GM12873 (cell line): ENCODE data around the gene GTF3C1.

Source experiments
- TF ChIP-seq, protein P1 (sequence below): IDR thresholded peaks from 2 replicates; pipeline ENCODE4 v1.5.1; 2012; ENCODE audit warnings: low read depth, mild to moderate bottlenecking, moderate library complexity, low read length, control low read depth; ENCODE audit not compliant: insufficient read depth; ENCODE audit errors: missing control alignments

The GTF3C1 gene

DNA sequence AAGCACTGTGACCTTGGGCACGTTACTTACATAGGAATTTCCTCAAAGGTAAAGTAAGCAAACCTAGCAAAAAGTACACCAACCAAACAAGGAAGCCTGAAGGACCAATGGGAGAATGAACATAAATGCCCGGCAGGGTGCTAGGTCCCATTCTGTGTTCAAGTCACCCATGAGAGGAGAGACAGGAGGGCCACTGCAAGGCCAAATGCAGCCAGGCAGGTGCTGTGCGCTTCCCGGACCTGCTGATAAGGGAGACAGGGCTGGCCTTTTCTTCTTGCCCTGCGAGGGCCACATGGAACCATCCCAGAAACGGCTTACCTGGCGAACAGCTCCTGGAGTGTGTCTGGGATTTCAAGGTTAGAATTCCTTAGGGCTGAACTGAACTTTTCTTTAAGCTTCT, 69.0 kb downstream of the GTF3C1 start:
- TF ChIP-seq, protein P1, sequence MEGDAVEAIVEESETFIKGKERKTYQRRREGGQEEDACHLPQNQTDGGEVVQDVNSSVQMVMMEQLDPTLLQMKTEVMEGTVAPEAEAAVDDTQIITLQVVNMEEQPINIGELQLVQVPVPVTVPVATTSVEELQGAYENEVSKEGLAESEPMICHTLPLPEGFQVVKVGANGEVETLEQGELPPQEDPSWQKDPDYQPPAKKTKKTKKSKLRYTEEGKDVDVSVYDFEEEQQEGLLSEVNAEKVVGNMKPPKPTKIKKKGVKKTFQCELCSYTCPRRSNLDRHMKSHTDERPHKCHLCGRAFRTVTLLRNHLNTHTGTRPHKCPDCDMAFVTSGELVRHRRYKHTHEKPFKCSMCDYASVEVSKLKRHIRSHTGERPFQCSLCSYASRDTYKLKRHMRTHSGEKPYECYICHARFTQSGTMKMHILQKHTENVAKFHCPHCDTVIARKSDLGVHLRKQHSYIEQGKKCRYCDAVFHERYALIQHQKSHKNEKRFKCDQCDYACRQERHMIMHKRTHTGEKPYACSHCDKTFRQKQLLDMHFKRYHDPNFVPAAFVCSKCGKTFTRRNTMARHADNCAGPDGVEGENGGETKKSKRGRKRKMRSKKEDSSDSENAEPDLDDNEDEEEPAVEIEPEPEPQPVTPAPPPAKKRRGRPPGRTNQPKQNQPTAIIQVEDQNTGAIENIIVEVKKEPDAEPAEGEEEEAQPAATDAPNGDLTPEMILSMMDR, result no peak

DNA sequence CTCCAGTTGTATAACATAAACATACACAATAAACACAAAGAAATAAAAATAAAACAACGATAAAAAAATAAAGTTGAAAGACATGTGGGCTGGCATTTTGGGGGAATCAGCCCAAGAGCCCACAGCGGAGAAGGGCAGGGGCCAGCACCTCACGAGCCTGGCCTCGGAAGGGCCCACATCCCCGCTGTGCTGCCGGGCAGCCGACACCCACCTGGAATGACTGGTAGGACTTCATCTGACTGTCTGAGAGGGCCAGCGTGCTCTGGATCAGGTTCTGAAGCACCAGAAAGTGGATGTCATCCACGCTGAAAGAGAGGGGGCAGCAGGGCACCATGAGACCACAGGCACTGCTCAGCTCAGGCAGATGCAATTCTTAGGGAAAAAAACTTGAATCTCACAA, 73.5 kb downstream of the GTF3C1 start:
- TF ChIP-seq, protein P1, result no peak

DNA sequence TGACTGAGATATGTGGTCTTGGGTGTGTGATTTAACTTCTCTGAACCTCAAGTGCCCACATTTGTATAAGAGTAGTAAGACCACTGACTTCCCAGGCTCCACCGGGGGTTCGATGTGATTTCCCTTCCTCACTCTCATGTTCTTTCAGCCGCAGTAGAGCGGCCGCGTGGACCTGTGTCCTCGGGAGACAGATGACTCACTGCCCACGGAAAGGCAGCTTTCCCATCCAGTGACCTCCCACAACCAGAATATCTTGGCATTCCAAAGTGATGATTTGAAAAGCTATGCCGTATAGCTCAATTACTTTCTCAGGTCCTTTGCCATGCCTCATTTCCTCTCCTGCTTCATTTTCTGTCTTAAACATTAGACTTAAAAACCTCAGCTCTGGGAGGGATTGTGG, 74.2 kb downstream of the GTF3C1 start:
- TF ChIP-seq, protein P1, result no peak

DNA sequence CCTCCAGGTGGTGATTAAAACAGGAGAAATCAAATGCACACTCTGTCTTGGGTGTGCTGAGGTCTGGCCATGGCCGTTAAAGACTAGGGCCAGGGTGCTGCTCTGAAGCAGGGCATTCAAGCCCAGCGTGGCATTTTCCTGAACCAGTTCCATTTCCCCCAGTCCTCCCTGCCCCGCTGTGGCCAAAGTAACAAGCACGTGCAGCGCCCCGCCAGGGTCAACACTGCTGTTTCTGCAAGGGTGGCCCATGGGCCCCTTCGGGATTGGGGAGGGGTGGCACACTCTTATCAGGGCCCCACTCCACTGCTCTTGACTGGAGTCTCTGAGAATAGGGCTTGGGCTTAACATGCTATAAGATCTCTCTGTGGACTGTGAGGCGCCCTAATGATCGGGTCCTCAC, 74.8 kb downstream of the GTF3C1 start:
- TF ChIP-seq, protein P1, result no peak

DNA sequence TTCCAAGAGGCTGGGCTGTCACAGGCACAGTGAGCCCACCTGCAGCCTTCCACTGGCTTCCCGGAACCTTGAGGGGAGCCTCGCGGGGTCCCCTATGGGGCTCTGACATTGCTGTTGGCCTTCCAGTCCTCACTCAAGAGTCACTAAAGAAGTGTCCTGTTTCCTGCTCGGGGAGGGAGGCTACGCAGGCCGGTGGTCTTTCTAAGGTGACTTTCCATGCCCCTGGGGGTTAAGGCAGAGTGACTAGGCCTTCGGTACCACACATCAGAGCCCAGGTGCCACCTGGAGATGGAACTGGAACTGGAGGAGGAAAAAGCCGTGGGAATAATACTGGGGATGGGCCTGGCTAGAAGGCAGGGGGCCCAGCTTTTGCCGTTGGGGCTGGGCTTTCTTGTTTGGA, 75.7 kb downstream of the GTF3C1 start:
- TF ChIP-seq, protein P1, result no peak

DNA sequence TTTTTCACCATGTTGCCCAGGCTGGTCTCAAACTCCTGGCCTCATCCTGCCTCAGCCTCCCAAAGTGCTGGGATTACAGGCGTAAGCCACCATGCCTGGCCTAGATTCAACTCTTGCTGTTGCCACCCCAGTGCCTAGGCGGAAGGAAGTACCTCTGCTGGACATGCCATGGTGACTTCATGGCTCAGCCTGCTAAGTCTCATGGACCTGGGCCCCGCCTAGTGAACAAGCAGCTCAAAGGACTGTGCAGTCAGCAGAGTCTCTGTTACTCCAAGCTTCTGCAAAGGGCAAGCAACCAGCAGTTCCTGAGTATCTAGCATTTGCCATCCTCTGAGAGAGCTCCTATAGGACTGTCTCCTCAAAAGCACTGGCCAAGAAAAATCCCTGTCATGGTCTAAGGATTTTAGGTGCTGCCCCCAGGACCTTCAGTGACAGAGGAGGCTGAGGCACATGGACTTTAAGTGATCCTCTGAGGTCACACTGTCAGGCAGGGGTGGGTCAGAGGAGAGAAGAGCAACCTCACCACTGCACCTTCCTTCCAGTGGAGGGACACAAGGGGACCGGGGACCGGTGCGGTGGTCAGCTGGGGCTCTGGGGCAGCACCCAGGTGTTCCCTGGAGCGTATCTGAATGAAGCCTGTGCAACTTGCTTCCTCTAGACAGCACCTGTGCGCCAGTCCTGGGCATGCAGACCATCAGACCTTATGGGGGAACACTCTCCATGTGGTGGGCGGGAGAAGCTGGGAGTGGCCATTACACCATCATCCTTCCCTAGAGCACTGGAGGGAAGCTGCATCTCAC, 76.4 kb downstream of the GTF3C1 start:
- TF ChIP-seq, protein P1, result no peak

DNA sequence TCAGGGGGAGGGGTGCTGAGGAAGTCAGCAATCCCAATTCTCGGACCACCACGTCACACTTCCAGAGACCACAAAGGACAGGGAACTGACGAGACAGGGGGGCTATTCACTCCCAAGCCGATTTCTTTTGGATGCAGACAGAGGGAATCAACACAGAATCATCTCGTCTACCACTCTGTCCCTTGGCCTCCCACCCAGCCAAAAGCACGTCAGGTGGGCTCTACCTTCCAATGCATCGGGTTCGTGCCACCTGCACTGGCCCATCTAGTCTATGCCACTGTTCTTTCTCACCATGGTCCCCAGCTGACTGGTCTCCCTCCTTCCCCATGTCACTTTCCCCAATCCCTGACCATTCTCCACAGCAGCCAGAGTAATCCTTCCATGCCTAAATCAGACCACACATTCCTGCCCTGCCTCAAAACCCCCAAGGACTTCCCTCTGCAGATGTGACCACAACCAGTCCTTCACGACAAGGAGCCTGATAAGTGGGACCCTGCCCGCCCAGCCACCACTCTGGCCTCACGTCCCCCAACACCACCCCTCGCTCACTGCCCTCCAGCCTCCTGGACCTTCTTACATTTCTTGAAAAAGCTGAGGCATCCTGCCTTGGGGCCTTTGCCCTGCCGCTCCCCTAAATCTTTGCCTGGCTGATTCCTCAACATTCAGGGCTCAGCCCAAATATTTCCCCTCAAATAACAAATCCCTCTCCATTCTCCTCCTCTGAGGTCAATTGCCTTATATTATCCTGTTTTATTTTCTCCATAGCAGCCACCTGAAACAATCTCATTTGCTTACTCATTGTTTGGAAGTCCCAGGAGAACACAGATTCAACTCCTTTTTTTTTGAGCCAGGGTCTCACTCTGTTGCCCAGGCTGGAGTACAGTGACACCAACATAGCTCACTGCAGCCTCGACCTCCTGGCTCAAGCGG, 77.4 kb downstream of the GTF3C1 start:
- TF ChIP-seq, protein P1, result no peak
